Measurements from ENCODE around the gene SNTG2. TPM values are rescaled to one million over a fixed set of nuclear protein-coding genes. Genes with fewer than 3 reads are reported as not detected.
"Not testable (repeated sequence)": the region's sequence is repeated elsewhere in the genome, so short reads cannot be mapped to it uniquely, and the experiment has no call there.

SNTG2 gene
- total and polyA plus RNA-seq, 5 experiments from 2014 or later: 0.66 to 8.8 (median 1.2) TPM

GRCh38 chr2:1413156-1413710 lies 462.6 kb downstream of the SNTG2 start, which contains the start of gene TPO:
TPO (plus strand) TSS chr2:1413463; CDS start chr2:1414409, 946 bp downstream.
- no peak for ATAC-seq
- POLR2A ChIA-PET: no interaction called here
- no peak for DNase-seq
- Mint-ChIP-seq H3K27me3 (no peaks in the 10 kb centered on the region), H3K9me3 (no peaks in the 10 kb centered on the region), H3K4me1 (no peaks in the 10 kb centered on the region), H3K27ac (no peak within 1 kb of the TSS), H3K4me3 (no peak within 1 kb of the TSS), H3K36me3 (no peaks in the 10 kb centered on the region)

DNA sequence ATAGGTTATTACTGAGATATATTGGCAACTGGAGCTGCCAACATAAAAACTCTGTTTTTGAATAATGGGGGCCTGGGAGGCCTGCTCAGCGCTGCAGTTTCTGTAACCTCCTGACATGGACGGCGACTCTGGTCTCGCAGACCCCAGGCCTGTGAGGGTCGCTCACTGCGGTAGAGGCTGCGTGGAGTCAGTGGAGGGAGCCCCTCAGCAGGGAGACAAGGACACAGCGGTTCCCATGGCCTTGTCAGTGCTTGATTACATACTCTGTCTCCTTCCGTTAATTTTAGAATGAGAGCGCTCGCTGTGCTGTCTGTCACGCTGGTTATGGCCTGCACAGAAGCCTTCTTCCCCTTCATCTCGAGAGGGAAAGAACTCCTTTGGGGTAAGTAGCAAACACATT lies 463.5 kb downstream of the SNTG2 start:
- Mint-ChIP-seq H3K4me3 (no peak overlapping the region), H3K36me3 (no peaks in the 10 kb centered on the region), H3K9me3 (no peaks in the 10 kb centered on the region), H3K27me3 (no peaks in the 10 kb centered on the region), H3K4me1 (no peaks in the 10 kb centered on the region), H3K27ac (no peak overlapping the region)
- ATAC-seq (no peak), DNase-seq (no peak)
- POLR2A ChIA-PET: no interaction called here

- H3K27ac Mint-ChIP-seq, POLR2A ChIA-PET, H3K4me1 Mint-ChIP-seq, H3K9me3 Mint-ChIP-seq, H3K27me3 Mint-ChIP-seq, H3K4me3 Mint-ChIP-seq, H3K36me3 Mint-ChIP-seq, DNase-seq, ATAC-seq: not testable (repeated sequence)
Measured at GRCh38 chr2:1414901-1415300, 464.3 kb downstream of the SNTG2 start.

- H3K27me3 Mint-ChIP-seq: no peaks in the 10 kb centered on the region
- no peaks in the 10 kb centered on the region for H3K36me3 Mint-ChIP-seq
- no peak overlapping the region for H3K27ac Mint-ChIP-seq
- no peaks in the 10 kb centered on the region for H3K4me1 Mint-ChIP-seq
- H3K4me3 Mint-ChIP-seq: no peak overlapping the region
- ATAC-seq: no peak
- DNase-seq: no peak
- no peaks in the 10 kb centered on the region for H3K9me3 Mint-ChIP-seq
- POLR2A ChIA-PET: no interaction called here
Measured at GRCh38 chr2:1415501-1415900, 464.9 kb downstream of the SNTG2 start.
